ENCODE measurements around the gene DUSP1. TPM values are rescaled to one million over a fixed set of nuclear protein-coding genes. Genes with fewer than 3 reads are reported as not detected.

Gene DUSP1
- polyA plus RNA-seq, 1 donor (not counting 4 experiments of a cell fraction or from before 2014, with no cell fraction given), result 174 TPM

DNA sequence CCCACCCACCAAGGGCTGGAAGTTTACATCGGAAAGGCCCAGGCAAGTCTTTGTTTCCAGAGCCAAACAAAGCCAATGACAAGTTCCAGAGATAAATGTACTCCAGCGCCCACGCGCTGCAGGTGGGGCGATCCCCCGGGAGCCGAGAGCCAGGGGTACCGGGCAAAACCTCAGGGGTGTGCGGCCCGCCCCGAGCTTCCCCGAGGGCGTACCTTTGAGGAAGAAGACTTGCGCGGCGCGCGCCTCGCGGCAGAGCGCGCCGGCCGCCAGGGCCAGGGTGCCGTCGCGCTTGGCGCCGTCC lies 671 bp downstream of the DUSP1 start:
- no peaks in the 10 kb centered on the region for H3K9me3 ChIP-seq (ENCODE audit: control insufficient read depth, low read depth, low read length)
- peak overlapping the region; percentile 97 for H3K9ac ChIP-seq (ENCODE audit: control insufficient read depth, extremely low read depth, insufficient read depth, low read length)
- dilution Hi-C loops (cut with MboI; ENCODE audit: extremely low pct_ligation_motif_present, low sequenced_read_pairs), result no loop called here
- peaks cover 58% of the 10 kb centered on the region for H3K4me1 ChIP-seq (ENCODE audit: control insufficient read depth, extremely low read depth, insufficient read depth, low read length)
- DNase-seq (ENCODE audit: low read depth, low spot score), result no peak
- peaks cover 6% of the 10 kb centered on the region for H4K20me1 ChIP-seq (ENCODE audit: control insufficient read depth, extremely low read depth, insufficient read depth, low read length)
- H3K36me3 ChIP-seq (ENCODE audit: control insufficient read depth in 2 of 2, extremely low read depth in 1 of 2, insufficient read depth in 2 of 2, low read length in 2 of 2), result peaks cover 7 to 19% of the 10 kb centered on the region in 2 experiments
- no peaks in the 10 kb centered on the region for H3K9me1 ChIP-seq (ENCODE audit: control insufficient read depth, extremely low read depth, insufficient read depth, low read length)
- no peaks in the 10 kb centered on the region for H3K27me3 ChIP-seq (ENCODE audit: control insufficient read depth, extremely low read depth, insufficient read depth, low read length)
- TF ChIP-seq, protein P1, sequence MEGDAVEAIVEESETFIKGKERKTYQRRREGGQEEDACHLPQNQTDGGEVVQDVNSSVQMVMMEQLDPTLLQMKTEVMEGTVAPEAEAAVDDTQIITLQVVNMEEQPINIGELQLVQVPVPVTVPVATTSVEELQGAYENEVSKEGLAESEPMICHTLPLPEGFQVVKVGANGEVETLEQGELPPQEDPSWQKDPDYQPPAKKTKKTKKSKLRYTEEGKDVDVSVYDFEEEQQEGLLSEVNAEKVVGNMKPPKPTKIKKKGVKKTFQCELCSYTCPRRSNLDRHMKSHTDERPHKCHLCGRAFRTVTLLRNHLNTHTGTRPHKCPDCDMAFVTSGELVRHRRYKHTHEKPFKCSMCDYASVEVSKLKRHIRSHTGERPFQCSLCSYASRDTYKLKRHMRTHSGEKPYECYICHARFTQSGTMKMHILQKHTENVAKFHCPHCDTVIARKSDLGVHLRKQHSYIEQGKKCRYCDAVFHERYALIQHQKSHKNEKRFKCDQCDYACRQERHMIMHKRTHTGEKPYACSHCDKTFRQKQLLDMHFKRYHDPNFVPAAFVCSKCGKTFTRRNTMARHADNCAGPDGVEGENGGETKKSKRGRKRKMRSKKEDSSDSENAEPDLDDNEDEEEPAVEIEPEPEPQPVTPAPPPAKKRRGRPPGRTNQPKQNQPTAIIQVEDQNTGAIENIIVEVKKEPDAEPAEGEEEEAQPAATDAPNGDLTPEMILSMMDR (optimal IDR thresholded peaks at IDR 0.05 in 1 of 3, IDR thresholded peaks at IDR 0.05 in 1 of 3, conservative IDR thresholded peaks at IDR 0.05 in 1 of 3; ENCODE audit: extremely low read depth in 1 of 3, insufficient read depth in 2 of 3, low read length in 3 of 3), result no peak
- no peak for TF ChIP-seq EZH2 (IDR thresholded peaks at IDR 0.05; ENCODE audit: low read length)
- H2AFZ ChIP-seq (ENCODE audit: control insufficient read depth, low read length), result no peak overlapping the region
- peak overlapping the region; percentile 92 for H3K27ac ChIP-seq (ENCODE audit: control insufficient read depth, insufficient read depth, low read length)
- FAIRE-seq, result no peak
- H3K4me2 ChIP-seq (ENCODE audit: control insufficient read depth, extremely low read depth, insufficient read depth, low read depth, low read length), result peak overlapping the region; percentile 79
- H3K4me3 ChIP-seq (ENCODE audit: control insufficient read depth in 2 of 3, extremely low read depth in 1 of 3, insufficient read depth in 2 of 3, low read depth in 1 of 3, low read length in 3 of 3), result peak overlapping the region; percentile 85 to 90 (median 89)
- peaks cover 22% of the 10 kb centered on the region for H3K79me2 ChIP-seq (ENCODE audit: control insufficient read depth, insufficient read depth, low read length)

DNA sequence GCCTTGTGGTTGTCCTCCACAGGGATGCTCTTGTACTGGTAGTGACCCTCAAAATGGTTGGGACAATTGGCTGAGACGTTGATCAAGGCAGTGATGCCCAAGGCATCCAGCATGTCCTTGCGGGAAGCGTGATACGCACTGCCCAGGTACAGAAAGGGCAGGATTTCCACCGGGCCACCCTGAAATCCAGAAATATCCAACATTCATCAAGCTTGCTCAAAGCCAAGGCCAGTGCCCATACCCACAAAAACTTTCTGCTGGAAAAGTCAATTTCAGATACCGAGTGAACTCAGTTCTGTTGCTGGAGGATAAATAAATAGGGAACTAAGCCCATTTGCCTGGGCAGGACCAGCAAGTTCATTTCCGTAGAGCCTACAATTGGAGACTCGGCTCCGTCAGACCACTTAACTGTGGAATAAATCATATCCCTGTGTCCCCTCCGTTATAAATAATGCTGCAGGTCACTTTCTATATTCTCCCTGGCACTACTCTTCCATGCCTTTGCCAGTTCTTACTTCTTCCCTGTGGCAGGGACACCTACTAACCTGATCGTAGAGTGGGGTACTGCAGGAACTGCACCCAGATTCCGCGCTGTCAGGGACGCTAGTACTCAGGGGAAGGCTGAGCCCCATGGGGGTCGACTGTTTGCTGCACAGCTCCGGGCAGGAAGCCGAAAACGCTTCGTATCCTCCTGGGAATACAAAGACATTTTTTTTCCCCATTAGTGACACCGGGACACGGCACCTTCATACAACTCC lies 1.2 kb downstream of the DUSP1 start:
- Histone ChIP-seq H2AFZ (ENCODE audit: control insufficient read depth, low read length) (no peak overlapping the region), H3K27me3 (ENCODE audit: control insufficient read depth, extremely low read depth, insufficient read depth, low read length) (no peaks in the 10 kb centered on the region), H3K79me2 (ENCODE audit: control insufficient read depth, insufficient read depth, low read length) (peaks cover 22% of the 10 kb centered on the region), H3K27ac (ENCODE audit: control insufficient read depth, insufficient read depth, low read length) (peak overlapping the region; percentile 92), H3K9me1 (ENCODE audit: control insufficient read depth, extremely low read depth, insufficient read depth, low read length) (no peaks in the 10 kb centered on the region), H3K9me3 (ENCODE audit: control insufficient read depth, low read depth, low read length) (no peaks in the 10 kb centered on the region), H3K36me3 (ENCODE audit: control insufficient read depth in 2 of 2, extremely low read depth in 1 of 2, insufficient read depth in 2 of 2, low read length in 2 of 2) (peaks cover 7 to 19% of the 10 kb centered on the region in 2 experiments), H3K4me3 (ENCODE audit: control insufficient read depth in 2 of 3, extremely low read depth in 1 of 3, insufficient read depth in 2 of 3, low read depth in 1 of 3, low read length in 3 of 3) (peak overlapping the region; percentile 85 to 90 (median 89)), H3K9ac (ENCODE audit: control insufficient read depth, extremely low read depth, insufficient read depth, low read length) (peak overlapping the region; percentile 97), H3K4me2 (ENCODE audit: control insufficient read depth, extremely low read depth, insufficient read depth, low read depth, low read length) (peak overlapping the region; percentile 79), H4K20me1 (ENCODE audit: control insufficient read depth, extremely low read depth, insufficient read depth, low read length) (peaks cover 6% of the 10 kb centered on the region), H3K4me1 (ENCODE audit: control insufficient read depth, extremely low read depth, insufficient read depth, low read length) (peaks cover 61% of the 10 kb centered on the region)
- dilution Hi-C loops (cut with MboI; ENCODE audit: extremely low pct_ligation_motif_present, low sequenced_read_pairs), result no loop called here
- DNase-seq (ENCODE audit: low read depth, low spot score) (no peak), FAIRE-seq (no peak)
- TF ChIP-seq EZH2 (IDR thresholded peaks at IDR 0.05; ENCODE audit: low read length), result no peak
- TF ChIP-seq, protein P1 (optimal IDR thresholded peaks at IDR 0.05 in 1 of 3, IDR thresholded peaks at IDR 0.05 in 1 of 3, conservative IDR thresholded peaks at IDR 0.05 in 1 of 3; ENCODE audit: extremely low read depth in 1 of 3, insufficient read depth in 2 of 3, low read length in 3 of 3), result no peak
